ENCODE results near the gene RAMAC.
"Not testable (repeated sequence)": the region's sequence is repeated elsewhere in the genome, so short reads cannot be mapped to it uniquely, and the experiment has no call there.

RAMAC gene

GRCh38 chr15:82985688-82986441, at the start of gene RAMAC:
Gene RAMAC, plus strand, starts transcription at chr15:82986210. Its CDS starts 2,809 bp downstream, at chr15:82989019.
- peak; percentile 98 for DNase-seq

GRCh38 chr15:82936966-82937711, 48.9 kb upstream of the RAMAC start:
- DNase-seq: peak; percentile 15

- no peak for DNase-seq
Observed at GRCh38 chr15:82937712-82938058, 48.3 kb upstream of the RAMAC start.

- not testable (repeated sequence) for DNase-seq
Observed at GRCh38 chr15:82939678-82940077, 46.3 kb upstream of the RAMAC start.

DNA sequence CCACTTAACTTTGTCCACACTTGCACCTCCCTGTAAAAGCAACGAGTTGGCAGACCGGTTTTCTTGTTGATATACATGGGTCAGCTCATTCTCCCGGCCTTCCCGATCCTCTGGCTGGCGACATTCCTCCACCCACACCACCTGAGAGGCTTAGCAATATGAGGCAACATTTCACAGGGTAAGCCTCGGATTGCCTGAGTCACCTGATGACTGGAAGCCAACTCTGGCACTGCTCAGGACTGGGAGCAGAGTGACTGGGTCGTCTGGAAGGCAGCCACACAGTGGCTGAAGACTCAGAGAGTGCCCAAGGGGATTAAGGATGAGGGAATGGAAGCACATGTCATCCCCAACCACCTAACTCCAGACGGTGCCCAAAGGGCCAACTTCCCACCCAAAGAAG, 43.3 kb upstream of the RAMAC start:
- DNase-seq: no peak

DNA sequence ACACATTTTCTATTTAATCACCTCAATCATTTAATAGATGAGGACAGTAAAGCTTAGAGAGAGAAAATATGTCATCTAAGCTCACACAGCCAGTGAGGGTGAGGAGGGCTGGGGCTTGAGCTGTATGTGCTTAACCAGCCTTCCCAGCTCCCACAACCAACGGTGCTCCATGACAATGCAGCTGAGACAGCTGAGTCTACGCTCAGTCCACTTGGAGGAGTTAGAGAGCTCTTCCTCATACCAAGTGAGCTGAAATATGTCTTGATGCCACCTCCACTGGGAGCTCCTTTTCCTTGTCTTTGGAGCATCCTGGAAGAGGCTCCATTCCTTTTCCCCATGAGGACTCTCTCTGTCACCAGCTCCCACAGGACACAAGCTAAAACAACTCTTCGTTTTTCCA, 42.8 kb upstream of the RAMAC start:
- DNase-seq: no peak

- DNase-seq: no peak
Observed at GRCh38 chr15:82944056-82944455, 42.0 kb upstream of the RAMAC start.

GRCh38 chr15:82944821-82945220, 41.2 kb upstream of the RAMAC start:
- no peak for DNase-seq

- no peak for DNase-seq
Observed at GRCh38 chr15:82945326-82945725, 40.7 kb upstream of the RAMAC start.

DNA sequence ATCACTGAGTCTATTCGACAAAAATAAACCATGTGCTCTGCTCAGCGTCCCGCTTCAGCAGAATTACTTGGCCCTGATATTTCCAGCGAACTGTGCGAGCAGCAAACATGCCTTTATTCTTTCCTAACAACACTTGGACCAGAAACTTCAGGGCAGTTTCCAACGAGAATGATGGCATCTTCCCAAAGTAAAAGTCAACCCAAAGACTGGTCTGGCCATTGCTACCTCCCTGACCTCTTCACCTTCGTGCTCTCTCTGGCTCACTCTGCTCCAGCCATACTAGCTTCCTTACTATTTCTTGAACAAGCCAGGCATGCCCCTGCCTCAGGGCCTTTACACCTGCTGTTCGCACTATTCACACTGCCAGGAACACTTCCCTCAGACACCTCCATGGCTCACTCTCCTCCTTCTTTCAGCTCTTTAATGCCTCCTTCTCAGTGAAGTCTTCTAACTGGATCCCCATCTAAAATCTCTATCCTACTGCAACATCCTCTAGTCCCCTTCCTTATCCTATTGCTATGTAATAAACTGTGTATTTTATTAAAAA, 39.8 kb upstream of the RAMAC start:
- no peak for DNase-seq

- DNase-seq: no peak
Observed at GRCh38 chr15:82950295-82950694, 35.7 kb upstream of the RAMAC start.

- DNase-seq: no peak
Observed at GRCh38 chr15:82950746-82951370, 35.2 kb upstream of the RAMAC start.

DNA sequence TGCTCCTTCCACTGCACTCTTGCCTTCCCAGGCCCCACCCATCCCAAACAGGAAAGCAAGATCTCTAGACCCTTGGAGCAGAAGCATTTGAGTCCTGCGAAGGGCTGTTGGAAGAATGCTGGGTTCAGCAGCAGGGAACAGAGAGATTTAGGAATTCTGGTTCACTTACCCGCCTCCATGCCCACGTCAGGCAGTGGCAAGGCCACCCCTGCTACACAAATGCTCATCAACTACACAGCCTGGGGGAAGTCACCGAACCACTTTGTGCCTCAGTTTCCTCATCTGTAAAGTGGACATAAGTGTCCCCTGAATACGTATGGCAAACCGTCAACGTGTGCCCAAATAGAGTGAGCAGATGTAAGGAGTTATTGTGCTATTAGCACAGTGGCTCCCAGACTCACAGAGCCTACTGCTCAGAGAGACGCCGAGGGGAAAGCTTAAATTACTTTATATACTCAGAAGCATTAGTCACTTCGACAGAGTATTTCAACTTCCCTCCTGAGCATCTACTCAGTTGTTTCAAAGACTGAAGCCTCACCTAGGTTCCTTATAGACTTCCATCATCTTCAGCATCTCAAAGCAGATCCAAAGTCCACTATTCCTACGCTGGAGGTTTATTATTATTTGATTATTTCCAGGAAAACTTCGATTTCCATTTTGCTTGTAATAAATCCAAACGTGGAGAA, 34.4 kb upstream of the RAMAC start:
- peak; percentile 40 for DNase-seq

- peak; percentile 84 for DNase-seq
Observed at GRCh38 chr15:82952158-82953081, 33.6 kb upstream of the RAMAC start, which contains the start of gene HOMER2. Gene HOMER2, minus strand, starts transcription at chr15:82952720. Its CDS starts 185 bp downstream, at chr15:82952535.

DNA sequence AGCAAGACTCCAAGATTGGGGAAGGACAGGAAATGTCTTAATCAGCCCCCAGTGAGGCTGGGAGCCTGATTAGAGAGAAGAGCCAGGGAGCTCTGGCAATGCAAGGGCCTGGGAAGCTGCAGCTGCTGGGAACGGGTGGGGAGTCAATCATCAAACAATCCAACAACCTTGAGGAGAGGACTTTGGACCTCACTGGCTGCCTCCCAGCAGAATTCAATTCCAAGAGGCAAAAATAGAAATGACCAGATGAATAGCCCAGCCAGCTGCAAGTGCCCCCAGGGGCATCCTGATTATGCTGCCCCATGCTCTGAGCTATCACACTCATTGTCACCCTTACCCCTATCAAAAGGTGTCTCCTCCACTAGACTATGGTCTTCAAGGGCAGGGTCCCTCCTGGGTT, 27.4 kb upstream of the RAMAC start:
- DNase-seq: no peak

- DNase-seq: peak; percentile 30
Observed at GRCh38 chr15:82959423-82959822, 26.6 kb upstream of the RAMAC start.

DNA sequence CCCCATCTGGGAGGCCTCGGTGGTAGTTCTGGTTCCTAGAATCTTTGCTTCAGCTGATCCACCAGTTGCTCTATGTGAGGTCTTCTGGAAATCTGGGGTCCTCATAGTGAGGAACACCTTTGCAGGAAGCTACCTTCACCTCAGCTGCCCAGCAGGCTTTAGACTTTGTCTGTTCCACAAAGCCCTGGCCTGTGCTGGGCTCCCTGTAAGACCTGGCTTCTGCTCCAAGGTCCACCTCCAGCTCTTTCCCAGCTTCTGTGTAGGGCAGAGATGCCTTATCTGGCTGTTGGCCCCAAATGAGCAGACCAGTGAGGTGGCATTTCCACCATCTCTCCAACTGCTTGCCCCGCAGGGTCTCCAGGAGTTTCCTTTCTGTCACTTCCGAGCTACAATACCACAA, 25.2 kb upstream of the RAMAC start:
- no peak for DNase-seq

DNA sequence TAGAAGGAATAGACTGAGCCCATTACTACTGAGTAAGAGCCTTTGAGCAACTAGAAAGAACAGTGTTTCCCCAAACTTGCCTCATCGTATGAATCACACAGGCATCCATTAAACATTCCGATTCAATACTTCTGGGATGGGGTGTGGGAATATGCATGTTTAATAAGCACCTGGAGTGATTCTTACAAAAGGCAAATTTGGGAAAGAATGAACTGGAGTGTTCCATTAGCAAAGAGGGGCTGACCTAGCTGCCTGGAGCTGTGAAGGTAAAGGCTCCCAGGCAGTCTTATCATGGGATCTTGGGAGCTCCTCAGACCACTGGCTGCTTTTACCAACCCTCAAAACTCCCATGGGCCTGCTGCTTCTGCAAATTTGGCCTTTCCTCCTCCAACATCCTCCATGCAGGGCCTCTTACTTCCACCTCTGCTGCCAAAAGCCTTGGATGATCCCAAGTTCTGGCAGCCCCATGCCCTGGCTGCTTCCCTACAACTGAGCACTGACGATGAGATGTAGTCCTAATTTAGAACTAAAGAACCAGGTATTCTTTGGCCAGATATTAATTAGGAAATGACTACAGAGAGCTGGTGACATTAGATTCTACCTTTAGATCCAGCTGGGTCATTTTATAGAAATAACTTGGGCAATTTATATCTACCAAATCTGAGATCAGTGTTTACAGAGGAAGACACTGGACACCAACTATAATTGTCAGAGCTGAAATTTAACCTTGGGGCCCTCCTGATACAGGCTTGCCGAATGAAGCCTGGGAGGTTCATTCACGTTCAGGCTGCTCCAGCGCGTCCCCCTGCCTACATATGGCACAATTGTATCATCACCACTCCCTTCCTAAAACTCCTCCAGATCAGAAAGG, 22.3 kb upstream of the RAMAC start:
- DNase-seq: no peak

DNA sequence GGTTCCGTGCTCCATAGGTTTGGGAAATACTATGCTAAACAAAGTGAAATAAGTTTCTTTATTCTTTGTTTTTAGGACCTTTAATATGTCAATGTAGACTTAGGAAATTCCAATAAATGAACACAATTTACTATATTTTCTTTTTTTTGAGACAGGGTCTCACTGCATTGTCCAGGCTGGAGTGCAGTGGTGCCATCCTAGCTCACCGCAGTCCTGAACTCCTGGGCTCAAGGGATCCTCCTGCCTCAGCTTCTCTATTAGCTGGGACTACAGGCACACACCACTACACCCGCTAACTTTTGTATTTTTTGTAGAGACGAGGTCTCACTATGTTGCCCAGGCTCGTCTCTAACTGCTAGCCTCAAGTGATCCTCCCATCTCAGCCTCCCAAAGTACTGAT, 21.1 kb upstream of the RAMAC start:
- DNase-seq: no peak

- no peak for DNase-seq
Observed at GRCh38 chr15:82966671-82967071, 19.3 kb upstream of the RAMAC start.

GRCh38 chr15:82968066-82968465, 17.9 kb upstream of the RAMAC start:
- no peak for DNase-seq

Data from NCI-H82 (cell line).